Adrenal gland (tissue), 12 donors: ENCODE data around the gene ARFGAP1. TPM values are rescaled to one million over a fixed set of nuclear protein-coding genes. Genes with fewer than 3 reads are reported as not detected.

ENCODE experiments used
- DNase-seq, 7 donors: peaks; one replicate each; pipeline ENCODE4 v3.0.0-alpha.2; 2019 to 2020
- H3K27ac ChIP-seq, 5 donors: fragments of 200-600 bp; sonication (generic) in 4 of 5; 1 replicate in 3 of 5; 2 replicates in 2 of 5; pipeline versions ENCODE4 v1.5.1 to v1.8.0; 2016 to 2020; ENCODE audit warnings: mild to moderate bottlenecking in 1 of 5
- H3K27me3 ChIP-seq: fragments of 200-600 bp; 2 replicates; pipeline ENCODE4 v1.8.0; 2021
- H3K36me3 ChIP-seq, 2 donors: fragments of 200-600 bp; replicated peaks in 1 of 2; 1 replicate in 1 of 2; 2 replicates in 1 of 2; pipeline versions ENCODE4 v1.5.1 to v1.8.0; 2018 to 2022
- H3K4me1 ChIP-seq, 2 donors: fragments of 200-600 bp; replicated peaks in 1 of 2; 1 replicate in 1 of 2; 2 replicates in 1 of 2; pipeline versions ENCODE4 v1.5.1 to v1.8.0; 2018 to 2021
- H3K4me3 ChIP-seq, 4 donors: fragments of 200-600 bp; sonication (generic) in 3 of 4; one replicate each; pipeline ENCODE4 v1.5.1; 2016 to 2018
- H3K9me3 ChIP-seq, 3 donors: fragments of 200-600 bp; sonication (generic) in 1 of 3; replicated peaks in 1 of 3; 1 replicate in 2 of 3; 2 replicates in 1 of 3; pipeline versions ENCODE4 v1.5.1 to v1.8.0; 2016 to 2021
- CTCF ChIP-seq, 6 experiments: fragments of 450-650 bp in 4 of 6; fragments of 200-600 bp in 2 of 6; sonication (generic) in 1 of 6; IDR thresholded peaks; 1 replicate in 5 of 6; 2 replicates in 1 of 6; pipeline versions ENCODE4 v1.5.1 to v1.8.0; 2016 to 2021; ENCODE audit warnings: antibody characterized with exemption in 6 of 6, mild to moderate bottlenecking in 2 of 6, moderate library complexity in 1 of 6
- POLR2A ChIP-seq, 2 donors: fragments of 450-650 bp; IDR thresholded peaks; one replicate each; pipeline ENCODE4 v1.6.1; 2017; ENCODE audit warnings: antibody characterized with exemption in 2 of 2, mild to moderate bottlenecking in 2 of 2, moderate library complexity in 1 of 2
- WGBS, 4 donors: extraction: QIAGEN DNeasy Blood & Tissue Kit in 2 of 4; methylation state at CpG; one replicate each; pipeline versions ENCODE4 v1.1.5 to v1.1.7; 2013 to 2017; 5-methylcytosine and 5-hydroxymethylcytosine counted together
- intact Hi-C, 2 donors: fragments of 100-400 bp; cut with DNase I; formaldehyde crosslinking; loops; one replicate each; pipeline versions ENCODE4 v1.14.1 to v1.15.0; 2022 to 2023
- microRNA counts, 2 donors: library from miRNA; unstranded; fragments of <30 nt; microRNA quantifications; one replicate each; lab custom pipeline; 2016
- microRNA-seq, 3 donors: library from miRNA; unstranded; fragments of <30 nt; microRNA quantifications; one replicate each; pipeline ENCODE4, GENCODE V29; 2017 to 2020
- polyA plus RNA-seq, 3 donors: library from polyadenylated mRNA; stranded (reverse); fragments of 200-250 nt in 2 of 3; fragments of 350-450 nt in 1 of 3; fragmentation: Illumina TruSeq in 1 of 3; extraction: RNeasy Lipid Tissue Mini Kit (QIAGEN cat#74804) in 1 of 3; gene quantifications; one replicate each; pipeline ENCODE4 v1.2.3, GENCODE V29; 2013 to 2014
- small RNA-seq, 2 donors: library from RNA; depleted of rRNA; stranded (forward); fragments of <200 nt; gene quantifications; one replicate each; pipeline ENCODE3, GENCODE V24; 2016
- total RNA-seq, 9 donors: library from RNA; depleted of rRNA in 4 of 9; stranded (reverse); fragments of >200 nt in 4 of 9; fragments of 120-200 nt in 1 of 9; fragmentation: NEBNext Ultra II Directional in 1 of 9; extraction: Animal tissue kit (Norgen Biotek cat#: 25700) in 1 of 9; gene quantifications; one replicate each; pipeline versions ENCODE4 v1.1.0 to v1.2.4, GENCODE V29; 2013 to 2023
- donor health status: healthy with polysubstance abuse.
- donor health status: Bipolar disorder and iron deficiency.
- donor health status: DM: yes; HTN: yes; CAD: no.
- donor health status: DM: no; HTN: no; CAD: no.
- donor health status: DM: no; HTN: no; CAD: no.
- donor health status: DM: yes; HTN: yes; CAD: no.

The ARFGAP1 gene
- total and polyA plus RNA-seq, 12 donors = 13.0 to 286 (median 61.5) TPM

- Histone ChIP-seq H3K4me1 (no peaks in the 10 kb centered on the region), H3K27me3 (no peaks in the 10 kb centered on the region), H3K4me3 (no peak overlapping the region), H3K36me3 (no peaks in the 10 kb centered on the region), H3K27ac (no peak overlapping the region), H3K9me3 (no peaks in the 10 kb centered on the region)
- intact Hi-C loops = no loop called here
- no peak for TF ChIP-seq POLR2A (IDR thresholded peaks at IDR 0.05)
- no peak for TF ChIP-seq CTCF (IDR thresholded peaks at IDR 0.05)
- no peak for DNase-seq
- WGBS, 4 donors = 77 to 84% (median 78%) methylated on average over 12 of the region's 12 CpGs
Measured at GRCh38 chr20:63337786-63338420, 65.3 kb downstream of the ARFGAP1 start.

MicroRNAs encoded within 50 kb of the gene (microRNA counts, 767-probe panel; counts per million panel counts)
- 0 counts per million in 2 donors for microRNA hsa-miR-3196 (lab: Ali Mortazavi, UCI)

Small RNA genes within 50 kb of the gene (microRNA-seq; reads per million reads assigned to microRNA genes)
- 0 reads per million in 3 donors for gene MIR3196
- 0 to 1.1 (median 0) reads per million in 3 donors for gene MIR4326

Small RNA genes within 50 kb of the gene (small RNA-seq; reads per million reads assigned to genes)
- gene MIR3196 = 0 reads per million in 2 donors
- gene MIR4326 = 0.17 to 0.47 reads per million in 2 donors
- 0 reads per million in 2 donors for gene RNU6-994P

Other genes with a start within 250 kb of the ARFGAP1 start
- 10 to 100 TPM; 18.1 to 41.9 (median 33.0) TPM for gene YTHDF1, start 56.7 kb upstream of the ARFGAP1 start, total RNA-seq
- 10 to 100 TPM; 27.6 to 38.0 (median 29.9) TPM for gene YTHDF1, start 56.7 kb upstream of the ARFGAP1 start, polyA plus RNA-seq
- gene BIRC7, start 36.9 kb upstream of the ARFGAP1 start, total RNA-seq = 100 to 1,000 TPM in 1 of 9 donors, 1 to 10 TPM in 3, under 1 TPM in 1, not detected in 4; 0.28 to 117 (median 1.1) TPM
- 1 to 10 TPM in 1 of 3 donors, under 1 TPM in 1, not detected in 1; 0.81 to 1.2 TPM for gene BIRC7, start 36.9 kb upstream of the ARFGAP1 start, polyA plus RNA-seq
- gene NKAIN4, start 18.4 kb upstream of the ARFGAP1 start, total RNA-seq = 1 to 10 TPM in 1 of 9 donors, under 1 TPM in 2, not detected in 6; 0.15 to 2.8 (median 0.28) TPM
- gene NKAIN4, start 18.4 kb upstream of the ARFGAP1 start, polyA plus RNA-seq = under 1 TPM; 0.31 to 0.64 (median 0.40) TPM
- gene COL20A1, start 20.4 kb downstream of the ARFGAP1 start, total RNA-seq = under 1 TPM in 4 of 9 donors, not detected in 5; 0.09 to 0.39 (median 0.14) TPM
- under 1 TPM in 2 of 3 donors, not detected in 1; 0.34 to 0.97 TPM for gene COL20A1, start 20.4 kb downstream of the ARFGAP1 start, polyA plus RNA-seq
- under 1 TPM in 4 of 9 donors, not detected in 5; 0.06 to 0.57 (median 0.28) TPM for gene CHRNA4, start 88.5 kb downstream of the ARFGAP1 start, total RNA-seq
- gene CHRNA4, start 88.5 kb downstream of the ARFGAP1 start, polyA plus RNA-seq = under 1 TPM; 0.20 to 0.32 (median 0.26) TPM
- gene KCNQ2, start 199.8 kb downstream of the ARFGAP1 start, total RNA-seq = 10 to 100 TPM in 2 of 9 donors, 1 to 10 TPM in 2, under 1 TPM in 2, not detected in 3; 0.69 to 19.0 (median 7.1) TPM
- gene KCNQ2, start 199.8 kb downstream of the ARFGAP1 start, polyA plus RNA-seq = 10 to 100 TPM; 10.3 to 81.6 (median 11.8) TPM
- gene EEF1A2, start 226.3 kb downstream of the ARFGAP1 start, total RNA-seq = 100 to 1,000 TPM in 5 of 9 donors, 10 to 100 TPM in 4; 59.5 to 407 (median 127) TPM
- gene EEF1A2, start 226.3 kb downstream of the ARFGAP1 start, polyA plus RNA-seq = 100 to 1,000 TPM in 2 of 3 donors, 10 to 100 TPM in 1; 76.8 to 159 (median 151) TPM
- 100 to 1,000 TPM in 3 of 9 donors, 10 to 100 TPM in 5, 1 to 10 TPM in 1; 7.4 to 193 (median 73.4) TPM for gene PPDPF, start 248.0 kb downstream of the ARFGAP1 start, total RNA-seq
- gene PPDPF, start 248.0 kb downstream of the ARFGAP1 start, polyA plus RNA-seq = 100 to 1,000 TPM in 2 of 3 donors, 10 to 100 TPM in 1; 10.5 to 158 (median 139) TPM